Skin of body (tissue), 2 donors: ENCODE data around the gene GOT2. TPM values are rescaled to one million over a fixed set of nuclear protein-coding genes. Genes with fewer than 3 reads are reported as not detected.
"Not testable (repeated sequence)": the region's sequence is repeated elsewhere in the genome, so short reads cannot be mapped to it uniquely, and the experiment has no call there.

Experiments used
- DNase-seq: peaks from one replicate; lab custom pipeline; 2025; lab: John Stamatoyannopoulos, UW
- total RNA-seq: library from RNA; depleted of rRNA; stranded (reverse); fragments of >200 nt; gene quantifications from one replicate; pipeline ENCODE4 v1.2.3, GENCODE V29; 2014

Gene GOT2
- total RNA-seq, 1 donor from 2014 or later: 24.6 TPM

GRCh38 chr16:58723109-58723508, 11.0 kb downstream of the GOT2 start:
- no peak for DNase-seq

- no peak for DNase-seq
Observed at GRCh38 chr16:58717994-58718393, 16.1 kb downstream of the GOT2 start.

- no peak for DNase-seq
Observed at GRCh38 chr16:58716468-58716867, 17.6 kb downstream of the GOT2 start.

GRCh38 chr16:58713742-58714141, 20.4 kb downstream of the GOT2 start:
- no peak for DNase-seq

- no peak for DNase-seq
Observed at GRCh38 chr16:58709333-58709732, 24.8 kb downstream of the GOT2 start.

GRCh38 chr16:58699151-58699550, 35.0 kb downstream of the GOT2 start:
- no peak for DNase-seq

DNA sequence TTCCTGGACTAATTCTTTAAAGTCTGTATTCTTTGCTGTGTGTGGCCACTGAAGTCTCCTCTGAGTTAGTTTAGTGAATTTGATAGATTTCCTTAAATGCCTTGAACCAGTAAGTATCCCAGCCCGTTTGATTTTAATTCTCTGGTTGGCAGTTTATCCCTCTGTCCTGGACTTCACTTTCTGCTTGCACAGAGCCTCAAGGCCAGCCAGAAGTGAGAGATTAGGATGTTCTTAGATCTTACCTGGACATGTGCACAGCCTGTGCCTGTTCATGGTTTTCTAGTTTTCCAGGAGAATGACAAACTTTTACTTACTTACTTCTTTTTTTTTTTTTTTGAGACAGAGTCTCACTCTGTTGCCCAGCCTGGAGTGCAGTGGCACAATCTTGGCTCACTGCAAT, 38.7 kb downstream of the GOT2 start:
- no peak for DNase-seq

GRCh38 chr16:58692450-58692849, 41.7 kb downstream of the GOT2 start:
- no peak for DNase-seq

- not testable (repeated sequence) for DNase-seq
Observed at GRCh38 chr16:58686985-58687706, 47.0 kb downstream of the GOT2 start.

- no peak for DNase-seq
Observed at GRCh38 chr16:58685084-58685449, 49.0 kb downstream of the GOT2 start.

DNA sequence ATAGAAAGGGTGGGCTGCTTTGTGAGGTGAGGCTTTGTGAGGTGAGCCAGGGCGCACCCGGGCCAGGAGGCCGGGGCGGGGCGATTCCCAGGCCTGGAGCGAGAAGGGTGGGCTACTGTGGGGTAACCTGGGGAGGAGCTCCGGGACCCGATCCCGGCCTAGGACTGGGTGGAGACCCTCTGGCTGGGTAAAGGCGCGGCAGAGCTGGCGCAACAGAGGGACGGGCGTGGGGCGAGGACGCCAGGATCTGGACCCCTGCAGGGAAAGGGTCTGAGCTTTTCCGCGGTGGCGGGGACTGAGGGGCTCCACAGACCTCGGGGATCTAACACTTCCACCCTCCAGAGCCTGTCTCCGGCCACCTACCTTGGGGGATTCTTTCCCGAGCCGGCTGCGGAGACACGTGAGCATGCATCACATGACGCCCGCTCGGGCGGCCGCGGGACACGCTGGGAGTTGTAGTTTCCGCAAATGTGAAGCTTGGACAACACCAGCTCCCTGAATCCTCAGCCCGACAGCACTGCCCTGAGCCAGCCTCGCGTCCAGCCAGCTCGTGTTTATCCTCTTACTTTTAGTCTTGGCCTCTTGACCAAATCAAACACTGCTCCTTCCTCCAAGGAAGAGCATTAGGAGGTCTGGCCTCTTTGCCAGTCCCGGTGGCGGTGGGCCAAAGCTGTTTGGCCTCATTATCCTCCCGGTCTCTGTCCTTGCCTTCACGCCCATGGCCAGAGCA, 49.6 kb downstream of the GOT2 start, which contains the start of gene SLC38A7:
TSS of gene SLC38A7 (minus strand) at position 417 of the 730 bp plus-strand sequence. CDS start 4,644 bp downstream, outside the sequence.
- peak; percentile 45 for DNase-seq

DNA sequence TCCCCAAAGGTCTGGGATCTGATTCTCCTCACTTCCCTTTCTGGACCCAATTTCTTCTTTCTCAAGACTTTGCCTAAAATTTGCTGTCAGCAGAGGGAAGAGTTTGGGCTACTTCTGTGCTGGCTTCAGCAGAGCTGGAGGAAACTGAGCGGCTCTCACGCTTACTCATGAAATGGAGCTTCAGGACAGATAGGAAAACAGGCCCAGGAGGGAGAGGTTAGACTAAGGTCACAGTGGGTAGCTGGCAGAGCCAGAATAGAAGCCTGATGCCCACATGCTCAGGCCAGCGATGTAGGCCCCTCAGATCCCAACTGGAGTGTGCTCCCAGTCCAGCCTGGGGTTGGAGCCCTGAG, 50.1 kb downstream of the GOT2 start:
- DNase-seq: no peak

GRCh38 chr16:58679763-58680162, 54.4 kb downstream of the GOT2 start:
- no peak for DNase-seq

GRCh38 chr16:58678716-58679115, 55.4 kb downstream of the GOT2 start:
- DNase-seq: no peak

DNA sequence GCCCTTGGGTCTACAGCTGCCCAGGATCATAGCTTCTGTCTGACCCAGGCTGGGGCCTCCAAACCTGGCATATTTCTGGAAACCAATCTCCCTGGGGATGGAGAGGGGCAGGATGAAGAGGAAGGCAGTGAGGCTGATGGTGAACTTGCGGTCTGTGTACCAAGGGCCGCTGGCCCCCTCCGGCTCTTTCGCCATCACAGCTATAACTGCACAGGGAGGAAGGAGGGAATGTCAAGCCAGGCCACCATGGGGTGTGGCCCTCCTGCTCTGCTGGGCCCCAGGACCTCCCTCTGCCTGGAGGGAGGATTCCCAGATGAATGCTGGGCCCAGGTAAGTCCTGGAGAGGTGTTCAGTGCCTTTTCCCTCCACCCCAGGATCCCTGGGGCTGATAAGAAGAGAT, 55.8 kb downstream of the GOT2 start:
- no peak for DNase-seq

DNA sequence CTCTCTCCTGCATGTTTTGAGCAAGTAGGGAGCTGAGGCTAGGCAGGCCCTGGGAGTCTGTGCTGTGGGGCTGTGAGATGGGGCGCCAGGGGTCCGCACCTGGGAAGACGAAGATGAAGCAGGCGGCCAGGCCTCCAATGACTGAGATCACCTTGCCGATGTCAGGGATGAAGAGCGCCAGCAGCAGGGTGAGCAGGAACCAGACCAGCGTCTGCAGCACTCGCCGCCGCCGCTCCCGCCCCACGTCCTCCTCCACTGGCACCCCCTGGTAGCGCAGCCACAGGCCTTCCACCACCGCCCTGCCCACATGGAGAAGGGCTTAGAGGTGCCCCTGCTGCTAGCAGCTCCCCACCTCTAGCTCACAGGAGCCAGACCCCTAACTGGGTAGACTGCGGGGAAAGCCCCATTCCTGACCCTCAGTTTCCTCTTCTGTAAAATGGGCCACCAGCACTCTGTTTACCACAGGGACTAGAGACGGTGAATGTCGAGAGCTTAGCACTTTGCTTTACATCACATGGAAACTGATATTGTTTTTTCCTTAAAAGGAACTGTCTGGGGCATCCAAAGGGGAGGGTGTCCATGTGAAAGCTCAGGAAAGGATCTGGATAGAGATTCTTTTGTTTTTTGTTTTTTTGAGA, 63.1 kb downstream of the GOT2 start:
- DNase-seq: no peak

GRCh38 chr16:58670177-58670576, 63.9 kb downstream of the GOT2 start:
- no peak for DNase-seq

DNA sequence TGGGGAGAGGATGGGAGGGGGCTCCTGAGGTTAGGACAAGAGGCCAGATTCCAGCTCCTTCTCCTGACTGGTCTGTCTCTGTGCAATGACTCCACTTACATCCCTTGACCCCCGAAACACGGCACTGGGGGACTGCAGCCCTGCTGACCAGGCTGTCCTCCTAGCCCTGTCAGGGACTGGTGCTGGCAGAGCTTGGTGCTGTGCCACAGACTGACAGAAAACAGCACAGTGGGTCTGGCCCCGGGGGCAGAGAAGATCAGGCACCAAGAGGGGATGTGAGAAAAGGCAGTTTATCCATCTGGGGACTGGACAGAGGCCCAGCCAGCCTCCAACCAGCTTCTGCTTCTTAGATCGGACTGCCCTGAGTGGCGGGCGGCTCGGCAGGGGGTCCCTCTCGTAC, 68.9 kb downstream of the GOT2 start:
- DNase-seq: no peak

DNA sequence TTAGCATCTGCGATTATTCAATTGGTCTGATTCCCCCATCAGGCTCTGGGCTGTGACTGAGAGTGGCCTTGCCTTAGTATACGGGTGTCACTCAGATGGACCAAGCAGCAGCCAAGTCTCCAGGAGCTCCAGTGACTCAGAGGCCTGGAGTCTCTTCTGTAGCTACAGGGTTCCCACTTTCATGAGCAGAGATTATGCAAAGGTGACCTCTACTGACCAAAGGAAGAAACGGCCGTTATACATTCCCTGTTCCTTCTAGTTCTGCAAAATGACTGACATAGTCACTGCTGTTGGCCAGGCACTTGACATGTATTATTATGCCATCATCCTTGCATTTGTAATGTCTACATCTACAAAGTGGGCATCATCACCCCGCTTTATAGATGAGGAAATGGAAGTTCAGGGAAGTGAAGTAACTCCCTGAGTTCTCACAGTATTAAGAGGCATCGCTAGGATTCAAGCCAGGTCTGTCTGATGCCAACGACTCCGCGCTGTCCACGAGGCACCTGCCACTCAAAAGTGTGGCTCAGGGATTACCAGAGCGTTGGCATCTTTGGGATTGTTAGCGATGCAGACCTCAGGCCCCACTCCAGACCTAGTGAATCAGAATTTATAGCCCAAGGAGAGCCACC, 72.8 kb downstream of the GOT2 start:
- DNase-seq: peak; percentile 44

DNA sequence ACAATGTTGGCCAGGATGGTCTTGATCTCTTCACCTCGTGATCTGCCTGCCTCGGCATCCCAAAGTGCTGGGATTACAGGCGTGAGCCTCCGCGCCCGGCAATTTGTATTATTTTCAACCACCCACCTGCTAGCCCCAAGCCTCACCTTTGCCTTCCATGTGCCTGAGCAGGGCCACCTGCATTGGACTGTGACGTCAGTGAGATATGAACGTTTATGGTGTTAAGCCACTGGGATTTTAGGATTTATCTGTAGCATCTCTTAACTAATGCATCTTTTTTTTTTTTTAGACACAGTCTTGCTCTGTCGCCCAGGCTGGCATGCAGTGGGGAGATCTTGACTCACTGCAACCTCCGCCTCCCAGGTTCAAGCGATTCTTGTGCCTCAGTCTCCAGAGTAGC, 74.2 kb downstream of the GOT2 start:
- DNase-seq: not testable (repeated sequence)

DNA sequence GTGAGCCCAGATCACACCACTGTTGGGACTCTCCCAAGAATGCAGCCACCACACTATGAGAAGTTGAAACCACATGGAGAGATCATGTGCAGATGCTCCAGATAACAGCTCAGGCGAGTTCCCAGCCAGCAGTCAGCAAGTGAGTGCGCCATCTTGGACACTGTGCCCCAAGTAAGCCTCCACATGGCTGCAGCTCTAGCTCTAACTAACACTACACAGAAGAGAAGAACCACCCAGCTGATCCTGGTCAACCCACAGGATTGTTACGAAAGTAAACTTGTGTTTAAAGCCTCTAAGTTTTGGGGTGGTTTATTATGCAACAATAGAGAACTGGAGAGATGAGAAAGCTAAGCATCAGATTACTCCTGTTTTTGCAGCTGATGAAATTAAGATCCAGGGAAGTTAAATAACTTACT, 75.3 kb downstream of the GOT2 start:
- DNase-seq: no peak
